GM19025 (cell line): Measurements from ENCODE around the gene RNF169.

Experiments
- ATAC-seq: cut with Tn5 transposase; IDR thresholded peaks from one replicate; pipeline ENCODE4 v1.9.1; 2021; ENCODE audit warnings: mild to moderate bottlenecking, low read depth, moderate library complexity; ENCODE audit not compliant: unreplicated experiment

The RNF169 gene

GRCh38 chr11:74766905-74767304 lies 18.3 kb downstream of the RNF169 start:
- ATAC-seq, result no peak

- peak; percentile 62 for ATAC-seq
These were observed 19.6 kb downstream of the RNF169 start for GRCh38 chr11:74768172-74768651.

GRCh38 chr11:74769055-74769707 lies 20.5 kb downstream of the RNF169 start:
- no peak for ATAC-seq

- no peak for ATAC-seq
These were observed 21.8 kb downstream of the RNF169 start for GRCh38 chr11:74770456-74770855.

- ATAC-seq, result no peak
These were observed 22.5 kb downstream of the RNF169 start for GRCh38 chr11:74771139-74771538.

- no peak for ATAC-seq
These were observed 24.8 kb downstream of the RNF169 start for GRCh38 chr11:74773476-74773875.

GRCh38 chr11:74775762-74776161 lies 27.1 kb downstream of the RNF169 start:
- no peak for ATAC-seq

GRCh38 chr11:74776546-74776945 lies 27.9 kb downstream of the RNF169 start:
- no peak for ATAC-seq

- ATAC-seq, result no peak
These were observed 28.4 kb downstream of the RNF169 start for GRCh38 chr11:74777038-74777437.

GRCh38 chr11:74777877-74778276 lies 29.2 kb downstream of the RNF169 start:
- no peak for ATAC-seq

GRCh38 chr11:74778581-74778980 lies 29.9 kb downstream of the RNF169 start:
- no peak for ATAC-seq

GRCh38 chr11:74780248-74781005 lies 31.8 kb downstream of the RNF169 start:
- ATAC-seq, result no peak

GRCh38 chr11:74783241-74783871 lies 34.7 kb downstream of the RNF169 start:
- ATAC-seq, result no peak

- no peak for ATAC-seq
These were observed 35.6 kb downstream of the RNF169 start for GRCh38 chr11:74784234-74784633.

- ATAC-seq, result no peak
These were observed 36.1 kb downstream of the RNF169 start for GRCh38 chr11:74784726-74785125.

GRCh38 chr11:74786574-74786973 lies 37.9 kb downstream of the RNF169 start:
- ATAC-seq, result no peak

GRCh38 chr11:74791333-74792100 lies 42.9 kb downstream of the RNF169 start:
- ATAC-seq, result no peak

GRCh38 chr11:74806267-74806666 lies 57.6 kb downstream of the RNF169 start:
- no peak for ATAC-seq

GRCh38 chr11:74809801-74810200 lies 61.2 kb downstream of the RNF169 start:
- no peak for ATAC-seq

GRCh38 chr11:74815966-74816365 lies 67.3 kb downstream of the RNF169 start:
- ATAC-seq, result no peak

GRCh38 chr11:74816664-74817063 lies 68.0 kb downstream of the RNF169 start:
- ATAC-seq, result no peak
